Measurements from ENCODE around the gene KLHDC7A.

DNA sequence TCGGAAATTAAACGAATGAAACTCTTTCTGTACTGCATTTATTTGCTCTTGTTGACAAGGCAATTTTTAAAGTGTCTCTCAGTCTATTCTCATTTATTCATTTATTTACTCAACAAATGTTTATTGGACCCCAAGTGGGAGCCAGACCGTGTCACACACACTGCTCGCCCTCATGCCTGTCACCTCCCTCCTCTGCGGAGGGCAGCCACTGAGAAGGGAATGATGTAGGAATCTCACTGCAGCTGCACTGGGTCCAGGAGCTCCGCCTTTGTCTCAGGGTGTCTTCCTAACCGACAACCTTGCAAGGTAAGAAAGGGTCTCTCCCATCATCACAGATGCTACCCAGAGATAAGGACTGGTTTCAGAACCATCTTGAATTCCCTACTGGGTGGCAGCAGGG, 14.1 kb upstream of the KLHDC7A start:
- TF ChIP-seq, protein P1, sequence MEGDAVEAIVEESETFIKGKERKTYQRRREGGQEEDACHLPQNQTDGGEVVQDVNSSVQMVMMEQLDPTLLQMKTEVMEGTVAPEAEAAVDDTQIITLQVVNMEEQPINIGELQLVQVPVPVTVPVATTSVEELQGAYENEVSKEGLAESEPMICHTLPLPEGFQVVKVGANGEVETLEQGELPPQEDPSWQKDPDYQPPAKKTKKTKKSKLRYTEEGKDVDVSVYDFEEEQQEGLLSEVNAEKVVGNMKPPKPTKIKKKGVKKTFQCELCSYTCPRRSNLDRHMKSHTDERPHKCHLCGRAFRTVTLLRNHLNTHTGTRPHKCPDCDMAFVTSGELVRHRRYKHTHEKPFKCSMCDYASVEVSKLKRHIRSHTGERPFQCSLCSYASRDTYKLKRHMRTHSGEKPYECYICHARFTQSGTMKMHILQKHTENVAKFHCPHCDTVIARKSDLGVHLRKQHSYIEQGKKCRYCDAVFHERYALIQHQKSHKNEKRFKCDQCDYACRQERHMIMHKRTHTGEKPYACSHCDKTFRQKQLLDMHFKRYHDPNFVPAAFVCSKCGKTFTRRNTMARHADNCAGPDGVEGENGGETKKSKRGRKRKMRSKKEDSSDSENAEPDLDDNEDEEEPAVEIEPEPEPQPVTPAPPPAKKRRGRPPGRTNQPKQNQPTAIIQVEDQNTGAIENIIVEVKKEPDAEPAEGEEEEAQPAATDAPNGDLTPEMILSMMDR (conservative IDR thresholded peaks at IDR 0.05; ENCODE audit: low read depth, low read length), result no peak
- no peak for TF ChIP-seq EZH2 (IDR thresholded peaks at IDR 0.05; ENCODE audit: borderline replicate concordance, low read depth, low read length, poor library complexity, severe bottlenecking)

All from A673 (cell line).